ENCODE data around the gene ZNF414. TPM values are rescaled to one million over a fixed set of nuclear protein-coding genes. Genes with fewer than 3 reads are reported as not detected.

ZNF414 gene
- polyA plus RNA-seq, 4 donors = 14.9 to 28.7 (median 24.1) TPM

GRCh38 chr19:8491574-8491973 is 22.4 kb downstream of the ZNF414 start:
- DNase-seq (ENCODE audit: low read depth in 4 of 4, low spot score in 3 of 4) = no peak

GRCh38 chr19:8490873-8491272 is 23.1 kb downstream of the ZNF414 start:
- no peak for DNase-seq (ENCODE audit: low read depth in 4 of 4, low spot score in 3 of 4)

GRCh38 chr19:8490395-8490760 is 23.6 kb downstream of the ZNF414 start:
- DNase-seq (ENCODE audit: low read depth in 4 of 4, low spot score in 3 of 4) = no peak

- no peak for DNase-seq (ENCODE audit: low read depth in 4 of 4, low spot score in 3 of 4)
Observed at GRCh38 chr19:8489561-8490394, 24.2 kb downstream of the ZNF414 start.

- DNase-seq (ENCODE audit: low read depth in 4 of 4, low spot score in 3 of 4) = no peak
Observed at GRCh38 chr19:8488365-8488764, 25.6 kb downstream of the ZNF414 start.

GRCh38 chr19:8487137-8487851 is 26.7 kb downstream of the ZNF414 start:
- no peak for DNase-seq (ENCODE audit: low read depth in 4 of 4, low spot score in 3 of 4)

- no peak for DNase-seq (ENCODE audit: low read depth in 4 of 4, low spot score in 3 of 4)
Observed at GRCh38 chr19:8486661-8487136, 27.3 kb downstream of the ZNF414 start.

- no peak for DNase-seq (ENCODE audit: low read depth in 4 of 4, low spot score in 3 of 4)
Observed at GRCh38 chr19:8485561-8486371, 28.2 kb downstream of the ZNF414 start.

GRCh38 chr19:8484331-8484894 is 29.6 kb downstream of the ZNF414 start:
- no peak for DNase-seq (ENCODE audit: low read depth in 4 of 4, low spot score in 3 of 4)

- no peak for DNase-seq (ENCODE audit: low read depth in 4 of 4, low spot score in 3 of 4)
Observed at GRCh38 chr19:8483165-8483564, 30.8 kb downstream of the ZNF414 start.

- DNase-seq (ENCODE audit: low read depth in 4 of 4, low spot score in 3 of 4) = no peak
Observed at GRCh38 chr19:8482696-8483095, 31.3 kb downstream of the ZNF414 start.

- no peak for DNase-seq (ENCODE audit: low read depth in 4 of 4, low spot score in 3 of 4)
Observed at GRCh38 chr19:8481616-8482015, 32.4 kb downstream of the ZNF414 start.

GRCh38 chr19:8481201-8481600 is 32.8 kb downstream of the ZNF414 start:
- DNase-seq (ENCODE audit: low read depth in 4 of 4, low spot score in 3 of 4) = no peak

- DNase-seq (ENCODE audit: low read depth in 4 of 4, low spot score in 3 of 4) = no peak
Observed at GRCh38 chr19:8478598-8478997, 35.4 kb downstream of the ZNF414 start.

- DNase-seq (ENCODE audit: low read depth in 4 of 4, low spot score in 3 of 4) = no peak
Observed at GRCh38 chr19:8477889-8478288, 36.1 kb downstream of the ZNF414 start.

- no peak for DNase-seq (ENCODE audit: low read depth in 4 of 4, low spot score in 3 of 4)
Observed at GRCh38 chr19:8476524-8476923, 37.4 kb downstream of the ZNF414 start.

- DNase-seq (ENCODE audit: low read depth in 4 of 4, low spot score in 3 of 4) = no peak
Observed at GRCh38 chr19:8475005-8475404, 39.0 kb downstream of the ZNF414 start.

- no peak for DNase-seq (ENCODE audit: low read depth in 4 of 4, low spot score in 3 of 4)
Observed at GRCh38 chr19:8473648-8474476, 40.1 kb downstream of the ZNF414 start.

- no peak for DNase-seq (ENCODE audit: low read depth in 4 of 4, low spot score in 3 of 4)
Observed at GRCh38 chr19:8469613-8470368, 44.2 kb downstream of the ZNF414 start.
